Stimulated activated CD4-positive, alpha-beta T cell treated with anti-CD3 and anti-CD28 coated beads, Interleukin-15, amount 100 ng/mL, for 1 hour (primary cell): ENCODE measurements around the gene LPCAT2.

ENCODE experiments used
- DNase-seq, 2 donors: peaks; one replicate each; pipeline ENCODE4 v3.0.0-alpha.2; 2020; ENCODE audit warnings: low read depth in 1 of 2, low spot score in 1 of 2

The LPCAT2 gene

DNA sequence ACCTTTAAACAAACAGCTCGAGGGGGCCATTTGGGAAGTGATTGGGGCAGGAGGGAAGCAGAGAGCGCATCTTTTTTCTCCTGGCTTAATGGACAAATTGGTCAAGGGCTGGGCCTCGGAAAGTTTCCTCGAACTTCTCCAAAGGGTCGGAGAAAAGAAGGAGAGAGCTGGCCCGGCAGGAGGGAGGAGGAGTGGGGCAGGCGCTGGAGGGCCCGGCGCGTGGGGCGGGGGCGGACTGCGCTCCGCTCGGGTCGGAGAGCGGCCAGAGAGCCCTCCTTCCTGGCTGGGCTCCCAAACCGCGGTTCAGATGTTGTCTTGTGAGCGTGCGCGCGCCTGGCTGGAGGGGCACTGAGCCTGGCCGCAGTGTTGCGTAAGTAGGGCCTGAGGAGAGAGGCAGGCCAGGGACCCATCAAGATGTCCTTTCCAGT is 28.6 kb upstream of the LPCAT2 start:
- no peak for DNase-seq

GRCh38 chr16:55481023-55481422 is 27.8 kb upstream of the LPCAT2 start:
- DNase-seq, result no peak

- no peak for DNase-seq
Measured at GRCh38 chr16:55482056-55482455, 26.8 kb upstream of the LPCAT2 start.

DNA sequence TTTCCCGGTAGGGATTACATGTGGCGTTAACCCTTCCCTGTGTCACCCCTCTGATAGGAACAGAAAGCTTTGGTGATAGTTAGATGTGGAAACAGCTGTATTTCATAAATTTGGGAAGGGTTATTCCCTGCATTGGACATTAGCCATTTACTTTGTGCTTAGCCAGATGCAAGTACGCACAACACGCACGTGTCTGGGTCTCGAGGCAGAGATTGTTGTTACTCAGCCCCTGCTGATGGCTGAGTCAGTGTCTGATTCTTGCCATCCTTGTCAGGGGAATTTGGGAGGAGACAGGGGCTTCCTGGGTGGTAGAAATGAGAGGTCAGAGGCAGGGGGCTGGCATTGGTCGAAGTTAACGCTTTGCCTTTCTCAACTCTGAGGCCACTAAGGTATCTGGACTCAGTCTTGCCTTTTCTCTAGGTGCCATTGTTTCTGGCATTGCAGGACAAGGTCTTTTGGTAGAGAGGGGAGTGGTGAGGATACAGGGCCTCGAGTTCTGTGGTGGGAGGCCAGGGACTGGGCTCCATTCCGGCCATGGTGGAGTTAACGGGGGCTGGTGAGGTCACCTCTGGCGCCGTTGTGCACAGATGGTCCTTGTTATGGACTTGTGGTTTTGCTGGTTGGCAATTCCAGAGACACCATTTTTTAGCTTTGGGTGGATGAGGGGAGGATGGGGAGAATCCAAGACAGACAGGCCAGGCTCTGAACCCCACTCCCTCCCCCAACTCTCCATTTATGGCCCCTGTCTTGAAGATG is 21.6 kb upstream of the LPCAT2 start:
- DNase-seq, result no peak

GRCh38 chr16:55488306-55488705 is 20.6 kb upstream of the LPCAT2 start:
- DNase-seq, result no peak

GRCh38 chr16:55489119-55489955 is 19.5 kb upstream of the LPCAT2 start:
- no peak for DNase-seq

GRCh38 chr16:55489956-55490265 is 19.0 kb upstream of the LPCAT2 start:
- DNase-seq, result no peak

- DNase-seq, result no peak
Measured at GRCh38 chr16:55490301-55490700, 18.6 kb upstream of the LPCAT2 start.

DNA sequence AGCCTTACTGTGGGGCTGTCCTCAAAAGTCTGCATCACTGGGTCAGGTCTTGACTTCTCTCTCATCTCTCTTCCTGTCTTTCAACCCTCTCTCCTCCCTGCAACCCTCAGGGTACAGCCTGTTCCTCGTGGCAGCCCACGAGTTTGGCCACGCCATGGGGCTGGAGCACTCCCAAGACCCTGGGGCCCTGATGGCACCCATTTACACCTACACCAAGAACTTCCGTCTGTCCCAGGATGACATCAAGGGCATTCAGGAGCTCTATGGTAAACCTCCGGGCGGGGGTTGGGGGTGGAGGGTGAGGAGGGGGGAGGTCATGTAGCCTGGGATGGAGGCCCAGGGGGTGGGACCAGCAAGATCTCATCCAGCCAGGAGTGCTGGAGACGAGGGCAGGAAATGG is 17.2 kb upstream of the LPCAT2 start:
- DNase-seq, result no peak

DNA sequence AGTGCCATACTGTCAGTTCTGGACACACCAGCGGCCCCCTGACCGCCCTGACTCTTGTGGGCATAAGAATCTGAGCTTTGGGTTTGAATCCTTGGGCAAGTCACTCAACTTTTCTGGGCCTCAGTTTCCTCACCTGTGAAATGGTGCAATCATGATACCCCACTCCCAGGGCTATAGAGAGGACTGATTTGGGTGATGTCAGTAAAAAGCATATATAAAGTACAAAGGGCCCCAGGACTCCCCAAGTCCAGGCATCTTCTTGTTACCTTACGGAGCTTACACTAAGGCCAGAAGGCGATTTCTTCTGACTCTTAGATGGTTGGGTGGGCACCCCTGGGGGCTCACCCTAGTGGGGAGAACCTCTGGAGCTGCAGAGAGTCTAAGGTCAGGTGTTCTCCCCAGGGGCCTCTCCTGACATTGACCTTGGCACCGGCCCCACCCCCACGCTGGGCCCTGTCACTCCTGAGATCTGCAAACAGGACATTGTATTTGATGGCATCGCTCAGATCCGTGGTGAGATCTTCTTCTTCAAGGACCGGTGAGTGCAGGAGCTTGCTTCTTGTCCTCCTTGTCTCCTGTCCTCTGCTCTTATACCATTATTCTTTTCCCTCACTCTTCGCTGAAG is 16.0 kb upstream of the LPCAT2 start:
- DNase-seq, result no peak

- DNase-seq, result no peak
Measured at GRCh38 chr16:55494994-55495421, 13.9 kb upstream of the LPCAT2 start.

DNA sequence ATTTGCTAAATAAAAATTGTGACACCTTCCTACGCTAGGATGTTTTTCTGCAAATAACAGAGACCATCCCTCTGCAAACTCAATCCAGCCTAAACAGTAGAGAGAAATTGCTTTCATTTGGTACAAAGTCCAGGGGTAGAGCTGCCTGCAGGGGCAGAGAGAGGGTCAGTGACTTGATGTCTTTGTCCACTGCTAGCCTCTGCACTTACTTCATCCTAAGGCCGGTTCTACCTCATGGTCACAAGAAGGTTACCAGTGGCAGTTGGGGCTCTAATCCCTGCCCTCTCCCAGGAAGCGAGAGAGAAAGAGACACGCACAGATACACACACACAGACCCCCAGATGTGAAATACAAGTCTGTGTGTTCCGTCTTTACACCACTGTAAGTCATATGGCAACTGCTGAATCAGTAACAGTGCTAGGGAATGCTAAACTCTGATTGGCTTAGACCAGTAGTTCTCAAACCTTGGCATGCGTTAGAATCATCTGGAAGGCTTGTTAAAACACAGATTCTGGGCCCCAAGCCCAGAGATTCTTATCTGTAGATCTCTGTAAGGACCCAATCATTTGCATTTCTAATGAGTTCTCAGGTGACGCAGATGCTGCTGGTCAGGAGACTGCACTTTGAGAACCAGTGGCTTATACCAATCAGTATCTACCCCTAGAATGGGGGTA is 13.1 kb upstream of the LPCAT2 start:
- DNase-seq, result no peak

DNA sequence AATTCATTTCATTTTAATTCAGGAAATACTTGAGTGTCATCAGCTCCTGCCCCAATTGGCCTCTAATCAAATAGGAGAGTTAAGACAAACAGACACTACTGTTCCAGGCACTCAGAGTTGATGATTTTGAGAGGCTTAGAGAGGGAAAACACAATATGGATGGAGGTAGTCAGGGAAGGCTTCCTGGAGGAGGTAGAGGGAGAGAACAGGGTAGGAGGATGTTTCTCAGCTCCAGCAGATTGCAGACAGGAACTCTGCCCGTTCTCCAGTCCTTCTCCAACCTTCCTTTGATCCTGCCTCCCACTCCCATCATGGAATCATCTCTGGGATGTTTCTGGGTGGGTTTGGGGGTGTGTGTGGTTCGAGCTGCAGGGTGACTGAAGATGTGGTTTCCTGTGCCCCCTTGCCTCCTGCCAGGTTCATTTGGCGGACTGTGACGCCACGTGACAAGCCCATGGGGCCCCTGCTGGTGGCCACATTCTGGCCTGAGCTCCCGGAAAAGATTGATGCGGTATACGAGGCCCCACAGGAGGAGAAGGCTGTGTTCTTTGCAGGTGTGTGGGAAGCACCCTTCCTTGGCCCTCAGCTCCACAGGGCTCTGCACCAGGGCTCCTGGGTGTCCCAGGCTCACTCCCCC is 12.2 kb upstream of the LPCAT2 start:
- DNase-seq, result no peak

DNA sequence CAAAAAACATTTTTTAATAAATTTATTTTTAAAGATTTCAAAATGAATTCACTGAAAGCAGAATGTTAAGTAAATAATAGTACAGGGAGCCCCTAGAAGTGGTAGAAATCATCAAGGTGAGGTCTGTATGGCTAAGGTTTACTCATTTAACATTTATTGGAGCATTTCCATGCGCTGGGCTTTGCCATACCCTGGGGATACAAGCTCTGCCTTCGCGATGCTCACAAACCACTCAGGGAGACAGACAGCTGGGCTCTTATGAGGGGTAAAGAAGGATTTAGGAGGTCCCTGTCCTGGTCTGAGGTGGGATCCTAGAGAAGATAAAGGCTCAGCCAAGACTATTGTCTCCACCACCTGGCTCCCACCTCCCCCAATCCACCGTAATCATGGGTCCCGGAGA is 11.3 kb upstream of the LPCAT2 start:
- DNase-seq, result no peak

DNA sequence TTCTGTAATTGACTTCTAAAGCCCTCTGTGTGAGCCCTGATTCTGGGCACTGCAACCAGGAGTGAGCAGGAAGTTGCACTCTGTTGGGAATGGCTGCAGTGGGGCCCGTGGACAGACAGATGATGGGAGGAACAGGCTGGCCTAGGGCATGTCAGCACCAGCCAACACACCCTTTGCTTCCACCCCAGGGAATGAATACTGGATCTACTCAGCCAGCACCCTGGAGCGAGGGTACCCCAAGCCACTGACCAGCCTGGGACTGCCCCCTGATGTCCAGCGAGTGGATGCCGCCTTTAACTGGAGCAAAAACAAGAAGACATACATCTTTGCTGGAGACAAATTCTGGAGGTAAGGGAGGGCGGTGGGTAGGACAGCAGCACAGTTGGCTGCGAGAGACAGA is 10.8 kb upstream of the LPCAT2 start:
- DNase-seq, result no peak

- no peak for DNase-seq
Measured at GRCh38 chr16:55499281-55499680, 9.6 kb upstream of the LPCAT2 start.

DNA sequence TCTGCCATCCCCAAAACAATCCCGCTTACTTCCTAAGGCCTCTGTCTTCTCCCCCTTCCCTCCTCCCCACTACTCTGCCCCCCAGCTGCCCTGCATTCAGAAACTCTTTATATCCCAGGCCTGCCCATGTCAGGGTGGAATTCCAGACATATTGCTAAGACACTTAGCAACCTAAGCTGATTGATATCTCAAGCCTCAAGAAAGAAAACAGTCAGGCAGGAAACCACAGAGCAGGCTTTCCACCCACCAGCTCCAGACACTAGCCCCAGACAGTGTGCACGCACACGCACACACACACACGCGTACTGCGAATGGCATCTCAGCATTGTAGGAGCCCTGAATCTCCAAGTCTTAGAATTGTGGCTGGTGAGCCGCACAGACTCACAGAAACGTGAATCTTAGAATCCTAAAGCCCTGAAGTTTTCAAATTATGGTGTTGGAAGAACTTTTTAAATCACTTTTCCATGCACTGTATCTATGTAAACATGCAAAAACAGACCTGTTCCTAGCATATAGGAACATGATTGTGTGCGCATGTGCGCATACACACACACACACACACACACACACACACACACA is 8.8 kb upstream of the LPCAT2 start:
- no peak for DNase-seq

DNA sequence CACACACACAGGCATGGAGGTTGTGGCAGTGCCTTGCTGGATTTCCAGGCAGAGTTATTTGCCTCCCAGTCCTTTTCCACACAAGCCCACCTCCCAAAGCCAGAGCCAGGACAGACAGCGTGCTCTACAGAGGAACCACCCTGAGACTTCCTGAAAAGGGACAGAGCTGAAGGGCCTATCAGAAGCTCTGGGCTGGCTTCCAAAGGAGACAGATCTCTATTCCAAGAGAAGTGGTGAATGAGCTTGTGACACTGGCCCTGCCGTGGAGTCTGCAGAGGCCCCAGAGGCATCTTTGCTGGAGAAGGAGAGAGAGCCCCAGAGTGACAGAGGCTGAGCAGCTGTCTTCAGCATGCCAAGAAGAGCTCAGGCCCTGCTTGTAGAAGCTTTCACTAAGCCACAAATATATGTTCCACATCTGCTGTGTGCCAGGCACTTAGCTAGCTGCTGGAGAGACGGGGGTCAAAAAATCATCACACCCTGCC is 8.3 kb upstream of the LPCAT2 start:
- no peak for DNase-seq

DNA sequence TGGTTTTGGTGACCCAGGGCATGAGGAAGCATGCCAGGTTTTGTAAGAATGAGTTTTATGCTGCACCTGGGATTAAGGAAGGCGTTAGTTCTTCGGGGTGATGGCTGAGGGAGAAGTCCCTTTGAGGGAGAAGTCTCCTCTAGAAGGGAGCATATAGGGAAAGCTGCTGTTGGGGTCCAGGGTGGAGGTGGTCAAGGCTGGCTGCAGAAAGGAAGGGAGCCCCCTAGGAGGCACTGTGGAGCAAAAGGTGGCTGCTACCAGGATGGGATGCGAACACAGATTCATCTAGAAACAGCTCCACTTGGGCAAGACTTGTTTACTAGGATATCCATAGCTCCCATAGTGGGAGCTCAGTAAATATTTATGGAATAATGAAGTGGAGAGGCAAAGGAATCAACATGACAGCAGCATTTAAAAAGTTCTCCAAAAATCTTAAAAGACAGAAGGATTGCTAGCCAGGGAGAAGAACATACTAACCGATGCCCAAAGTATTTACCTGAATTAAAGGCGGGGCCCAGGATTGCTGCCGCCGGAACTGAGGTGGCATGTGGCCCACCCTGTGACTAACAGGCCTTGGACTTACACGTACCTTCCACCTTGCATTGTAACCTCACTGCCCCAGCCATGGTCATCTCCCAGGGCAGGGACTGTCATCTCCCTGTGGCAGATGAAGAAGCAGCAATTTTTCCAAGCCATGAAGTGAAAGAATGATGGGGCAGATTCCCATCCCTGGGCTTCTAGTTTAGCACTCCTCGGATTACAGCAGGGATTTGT is 7.1 kb upstream of the LPCAT2 start:
- DNase-seq, result no peak

DNA sequence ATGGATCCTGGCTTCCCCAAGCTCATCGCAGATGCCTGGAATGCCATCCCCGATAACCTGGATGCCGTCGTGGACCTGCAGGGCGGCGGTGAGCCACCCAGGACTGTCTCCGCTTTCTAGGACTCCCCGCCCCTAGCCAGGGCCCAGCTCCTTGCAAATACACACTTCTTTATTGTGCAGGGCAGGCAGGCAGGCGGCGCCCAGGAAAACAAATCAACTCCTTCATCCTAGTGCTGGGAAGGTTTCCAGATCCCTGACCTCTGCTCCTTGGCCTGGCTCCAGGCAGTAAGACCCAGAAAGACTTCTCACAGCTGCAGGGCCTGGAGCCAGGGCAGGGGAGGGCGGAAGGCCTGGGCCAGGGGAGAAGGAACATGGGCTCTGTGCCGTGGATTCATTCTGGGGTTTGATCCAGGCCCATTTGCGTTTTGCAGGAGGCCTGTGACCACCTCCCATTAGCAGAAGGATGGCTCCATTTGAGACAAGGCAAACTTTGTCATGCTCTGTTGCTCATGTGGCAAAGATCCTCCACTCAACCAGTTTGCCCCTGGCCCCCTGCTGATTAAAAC is 6.0 kb upstream of the LPCAT2 start:
- no peak for DNase-seq
